ENCODE measurements around the gene LCOR. TPM values are rescaled to one million over a fixed set of nuclear protein-coding genes. Genes with fewer than 3 reads are reported as not detected.
A peak's percentile ranks its signal among the peaks of the same experiment; 100 is the strongest.

LCOR gene
- total RNA-seq, 1 donor from 2014 or later = 29.4 TPM

- no peak for DNase-seq (ENCODE audit: low spot score)
- Mint-ChIP-seq H3K27ac (ENCODE audit: unreplicated experiment) (peak overlapping the region; percentile 33), H3K9me3 (ENCODE audit: low read depth) (no peaks in the 10 kb centered on the region), H3K4me3 (ENCODE audit: unreplicated experiment) (no peak overlapping the region), H3K36me3 (ENCODE audit: low read depth) (peaks cover 11% of the 10 kb centered on the region), H3K27me3 (ENCODE audit: low read depth) (no peaks in the 10 kb centered on the region), H3K4me1 (ENCODE audit: low read depth) (no peaks in the 10 kb centered on the region)
- no peak for TF ChIP-seq CTCF (IDR thresholded peaks at IDR 0.05)
Measured at GRCh38 chr10:96984541-96985131, 152.5 kb downstream of the LCOR start.

DNA sequence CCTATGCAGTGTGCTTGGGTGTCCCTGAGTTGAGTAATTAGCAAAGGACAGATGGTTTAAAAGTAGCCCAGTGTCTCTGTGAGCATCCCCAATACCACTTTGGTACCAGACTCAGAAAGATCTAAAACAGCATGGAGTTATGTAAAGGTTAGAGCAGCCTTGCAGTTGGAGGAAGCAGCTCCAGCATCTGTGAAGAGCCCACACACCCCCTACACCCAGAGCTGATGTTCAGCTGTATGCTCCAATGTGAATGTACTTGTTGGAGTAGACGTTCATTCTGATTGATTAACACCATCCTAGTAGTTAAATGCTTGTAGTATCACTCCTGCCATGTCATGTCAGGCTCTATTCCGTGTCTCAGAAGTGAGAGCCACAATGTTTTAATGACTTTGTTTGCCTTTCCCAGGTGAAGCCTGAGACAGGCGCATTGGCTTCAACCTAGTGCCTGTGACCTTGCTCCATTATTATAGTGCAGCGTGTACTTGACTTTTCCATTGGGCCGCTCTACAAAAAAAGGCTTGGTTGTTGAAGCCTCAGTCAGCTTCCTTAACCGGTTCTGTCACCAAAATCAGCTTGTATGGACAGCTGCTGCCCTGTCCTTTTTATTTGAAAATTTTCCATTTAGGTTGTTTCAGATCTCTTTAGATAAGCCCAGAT lies 154.2 kb downstream of the LCOR start:
- Mint-ChIP-seq H3K36me3 (ENCODE audit: low read depth) (peaks cover 4% of the 10 kb centered on the region), H3K9me3 (ENCODE audit: low read depth) (no peaks in the 10 kb centered on the region), H3K4me1 (ENCODE audit: low read depth) (peaks cover 13% of the 10 kb centered on the region), H3K27ac (ENCODE audit: unreplicated experiment) (no peak overlapping the region), H3K27me3 (ENCODE audit: low read depth) (no peaks in the 10 kb centered on the region), H3K4me3 (ENCODE audit: unreplicated experiment) (no peak overlapping the region)
- no peak for TF ChIP-seq CTCF (IDR thresholded peaks at IDR 0.05)
- no peak for DNase-seq (ENCODE audit: low spot score)

- Mint-ChIP-seq H3K9me3 (ENCODE audit: low read depth) (no peaks in the 10 kb centered on the region), H3K36me3 (ENCODE audit: low read depth) (no peaks in the 10 kb centered on the region), H3K27me3 (ENCODE audit: low read depth) (no peaks in the 10 kb centered on the region), H3K4me3 (ENCODE audit: unreplicated experiment) (no peak overlapping the region), H3K27ac (ENCODE audit: unreplicated experiment) (no peak overlapping the region), H3K4me1 (ENCODE audit: low read depth) (peaks cover 21% of the 10 kb centered on the region)
- no peak for DNase-seq (ENCODE audit: low spot score)
- no peak for TF ChIP-seq CTCF (IDR thresholded peaks at IDR 0.05)
Measured at GRCh38 chr10:96987141-96987841, 155.2 kb downstream of the LCOR start.

- no peak for DNase-seq (ENCODE audit: low spot score)
- no peak for TF ChIP-seq CTCF (IDR thresholded peaks at IDR 0.05)
- Mint-ChIP-seq H3K4me3 (ENCODE audit: unreplicated experiment) (no peak overlapping the region), H3K4me1 (ENCODE audit: low read depth) (peaks cover 22% of the 10 kb centered on the region), H3K27me3 (ENCODE audit: low read depth) (no peaks in the 10 kb centered on the region), H3K27ac (ENCODE audit: unreplicated experiment) (no peak overlapping the region), H3K9me3 (ENCODE audit: low read depth) (no peaks in the 10 kb centered on the region), H3K36me3 (ENCODE audit: low read depth) (no peaks in the 10 kb centered on the region)
Measured at GRCh38 chr10:96987842-96988175, 155.7 kb downstream of the LCOR start.

DNA sequence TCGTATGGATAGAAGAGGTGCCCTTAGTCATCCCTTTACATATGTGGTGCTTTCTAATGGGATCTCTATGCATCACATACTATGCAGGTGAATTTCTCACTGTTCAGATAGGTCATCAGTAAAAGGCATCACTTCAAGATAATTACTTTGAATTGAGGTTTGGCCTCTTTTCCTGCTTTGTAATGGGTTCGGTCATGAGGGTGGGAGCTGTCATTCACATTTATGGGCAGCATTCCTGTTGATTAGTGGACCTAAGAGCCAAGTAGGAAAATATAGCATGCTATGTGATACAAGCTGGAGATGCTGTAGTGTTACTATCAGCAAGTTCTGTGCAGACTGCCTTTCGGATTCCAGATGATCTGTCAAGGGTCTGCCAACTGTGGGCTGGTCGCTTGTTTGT lies 156.3 kb downstream of the LCOR start:
- Mint-ChIP-seq H3K4me1 (ENCODE audit: low read depth) (peaks cover 22% of the 10 kb centered on the region), H3K4me3 (ENCODE audit: unreplicated experiment) (no peak overlapping the region)

More for the DNA sequence above, 156.3 kb downstream of the LCOR start:
- Mint-ChIP-seq H3K27me3 (ENCODE audit: low read depth) (no peaks in the 10 kb centered on the region), H3K27ac (ENCODE audit: unreplicated experiment) (no peak overlapping the region), H3K36me3 (ENCODE audit: low read depth) (no peaks in the 10 kb centered on the region), H3K9me3 (ENCODE audit: low read depth) (no peaks in the 10 kb centered on the region)
- DNase-seq (ENCODE audit: low spot score) = no peak
- TF ChIP-seq CTCF (IDR thresholded peaks at IDR 0.05) = no peak
